K562 (cell line): ENCODE results near the gene PI16. TPM values are rescaled to one million over a fixed set of nuclear protein-coding genes. Genes with fewer than 3 reads are reported as not detected.

Experiments used
- ATAC-seq: fragments of 200-7000 bp; cut with Tn5 transposase; 3 replicates; pipeline ENCODE4 v1.9.1; 2020; ENCODE audit warnings: moderate library complexity
- BruUV-seq: library from RNA; stranded (reverse); fragments of 400-500 nt; replicated peaks from 2 replicates; lab custom pipeline; 2021; lab: Mats Ljungman, UMichigan
- CTCF ChIA-PET: fragments of 300-600 bp; formaldehyde crosslinking; extraction: SDS; loops from one replicate; lab custom pipeline; 2021; ENCODE audit warnings: low intra/inter-chr PET ratio; lab: Yijun Ruan, JAX
- POLR2A ChIA-PET: fragments of 300-600, 350-650 bp; sonication (Branson Sonifier 250); formaldehyde crosslinking; extraction: SDS; loops from one replicate; lab custom pipeline; 2021; ENCODE audit warnings: antibody characterized with exemption, inconsistent platforms; lab: Yijun Ruan, JAX
- DNase-seq, 4 experiments: peaks; one replicate each; pipeline versions ENCODE4 v3.0.0 to v3.0.0-alpha.2; 2011 to 2018; ENCODE audit warnings: low spot score in 3 of 4, mixed read lengths in 3 of 4; ENCODE audit errors: extremely low read depth in 1 of 4
- FAIRE-seq: peaks from 2 replicates; lab custom pipeline; 2011; peaks lifted over from hg19 to GRCh38; lab: Jason Lieb, UNC
- H2AFZ ChIP-seq: 2 replicates; pipeline ENCODE4 v1.6.0; 2011; ENCODE audit warnings: low read depth, low read length, control low read depth, inconsistent platforms
- H3K27ac ChIP-seq: fragments of 200-600 bp; 3 replicates; pipeline ENCODE4 v1.8.0; 2011; ENCODE audit warnings: low read depth, mild to moderate bottlenecking, control low read depth, inconsistent platforms, low read length, moderate library complexity, mixed read lengths; ENCODE audit errors: extremely low read depth
- H3K27me3 ChIP-seq, 2 experiments: fragments of 300-600 bp in 1 of 2; 2 replicates in 1 of 2; 3 replicates in 1 of 2; pipeline versions ENCODE4 v1.6.0 to v1.8.0; 2011; ENCODE audit warnings: inconsistent platforms in 2 of 2, low read length in 2 of 2, mild to moderate bottlenecking in 1 of 2, mixed read lengths in 1 of 2, moderate library complexity in 1 of 2; ENCODE audit not compliant: control insufficient read depth in 2 of 2, insufficient read depth in 2 of 2
- H3K36me3 ChIP-seq: fragments of 300-600 bp; 3 replicates; pipeline ENCODE4 v1.8.0; 2011; ENCODE audit warnings: mild to moderate bottlenecking, low read length, inconsistent platforms; ENCODE audit not compliant: control insufficient read depth, insufficient read depth
- H3K4me1 ChIP-seq, 2 experiments: fragments of 200-600 bp in 1 of 2; replicated peaks in 1 of 2; 2 replicates in 1 of 2; 3 replicates in 1 of 2; pipeline versions ENCODE4 v1.5.1 to v1.8.0; 2011; ENCODE audit warnings: inconsistent platforms in 2 of 2, low read length in 2 of 2, mild to moderate bottlenecking in 1 of 2, mixed read lengths in 1 of 2, moderate library complexity in 1 of 2; ENCODE audit not compliant: control insufficient read depth in 2 of 2, insufficient read depth in 2 of 2
- H3K4me2 ChIP-seq: 2 replicates; pipeline ENCODE4 v1.6.1; 2011; ENCODE audit warnings: low read length, control low read depth, inconsistent platforms, mixed read lengths; ENCODE audit not compliant: insufficient read depth
- H3K4me3 ChIP-seq: fragments of 200-600 bp; sonication (generic), shearing (Covaris generic); 2 replicates; pipeline ENCODE4 v1.5.1; 2016; ENCODE audit warnings: control low read depth, inconsistent platforms
- H3K79me2 ChIP-seq: fragments of 200-600 bp; 3 replicates; pipeline ENCODE4 v1.8.0; 2011; ENCODE audit warnings: low read length, inconsistent platforms; ENCODE audit not compliant: control insufficient read depth, insufficient read depth
- H3K9ac ChIP-seq, 2 experiments: 2 replicates each; pipeline versions ENCODE4 v1.6.0 to v1.6.1; 2011; ENCODE audit warnings: low read depth in 2 of 2, low read length in 2 of 2, control low read depth in 1 of 2, inconsistent platforms in 1 of 2, mild to moderate bottlenecking in 1 of 2, mixed read lengths in 1 of 2; ENCODE audit not compliant: insufficient read depth in 1 of 2
- H3K9me1 ChIP-seq: one replicate; pipeline ENCODE4 v1.6.0; 2011; ENCODE audit warnings: inconsistent platforms, mild to moderate bottlenecking, low read length, moderate library complexity; ENCODE audit not compliant: control insufficient read depth, insufficient read depth
- H3K9me3 ChIP-seq: replicated peaks from 2 replicates; pipeline ENCODE4 v1.5.1; 2011; ENCODE audit warnings: low read depth, low read length, inconsistent platforms; ENCODE audit not compliant: control insufficient read depth, insufficient read depth
- H4K20me1 ChIP-seq: replicated peaks from 2 replicates; pipeline ENCODE4 v1.6.1; 2011; ENCODE audit warnings: low read length, inconsistent platforms, mixed read lengths; ENCODE audit not compliant: control insufficient read depth, insufficient read depth
- ADNP ChIP-seq: fragments of 200-800 bp; sonication (Bioruptor generic); IDR thresholded peaks from 2 replicates; pipeline ENCODE4 v1.6.1; 2016; ENCODE audit warnings: missing genetic modification characterization, missing compliant biosample characterization
- DMBX1 ChIP-seq: fragments of 250-450 bp; sonication (Bioruptor Pico); IDR thresholded peaks from 2 replicates; pipeline ENCODE4 v1.8.0; 2022; ENCODE audit warnings: inconsistent platforms, mild to moderate bottlenecking, moderate library complexity, borderline replicate concordance
- FOXA1 ChIP-seq: fragments of 450-650 bp; IDR thresholded peaks from 2 replicates; pipeline ENCODE4 v1.6.1; 2016; ENCODE audit warnings: mild to moderate bottlenecking, borderline replicate concordance
- GABPA ChIP-seq: fragments of 200-800 bp; sonication (Bioruptor generic); conservative IDR thresholded peaks from 2 replicates; pipeline ENCODE4 v1.6.1; 2016; ENCODE audit warnings: low read depth, missing genetic modification characterization, missing compliant biosample characterization
- GATAD2B ChIP-seq: fragments of 450-650 bp; IDR thresholded peaks from 2 replicates; pipeline ENCODE4 v1.6.1; 2017; ENCODE audit warnings: mild to moderate bottlenecking, borderline replicate concordance
- KDM1A ChIP-seq, 2 experiments: fragments of 450-650 bp; IDR thresholded peaks; 2 replicates each; pipeline ENCODE4 v1.6.1; 2016; ENCODE audit warnings: mild to moderate bottlenecking in 2 of 2
- RBM25 ChIP-seq: fragments of 200-400 bp; formaldehyde crosslinking; IDR thresholded peaks from 2 replicates; pipeline ENCODE4 v1.6.1; 2018; ENCODE audit warnings: low read length, low read depth, moderate library complexity; ENCODE audit not compliant: severe bottlenecking
- TCF7 ChIP-seq: sonication (generic); IDR thresholded peaks from 2 replicates; pipeline ENCODE4 v1.6.1; 2016; ENCODE audit warnings: antibody characterized with exemption, borderline replicate concordance
- TEAD4 ChIP-seq, 2 experiments: sonication (generic) in 1 of 2; formaldehyde crosslinking in 1 of 2; IDR thresholded peaks; 2 replicates each; pipeline versions ENCODE4 v1.6.1 to v1.8.0; 2012 to 2022; ENCODE audit warnings: borderline replicate concordance in 1 of 2, inconsistent platforms in 1 of 2, low read length in 1 of 2, mild to moderate bottlenecking in 1 of 2, missing genetic modification reagents in 1 of 2
- ZNF23 ChIP-seq: fragments of 250-450 bp; sonication (Bioruptor Pico); IDR thresholded peaks from 2 replicates; pipeline ENCODE4 v1.4.0; 2020; ENCODE audit warnings: mild to moderate bottlenecking
- WGBS: fragments of 100-300 bp; shearing (Covaris generic); methylation state at CpG from one replicate; pipeline ENCODE4 v1.1.6; 2016; ENCODE audit warnings: low coverage, mixed read lengths; ENCODE audit not compliant: insufficient coverage; ENCODE audit errors: missing lambda C conversion rate; 5-methylcytosine and 5-hydroxymethylcytosine counted together
- in situ Hi-C: fragments of 300-500 bp; cut with MboI; formaldehyde crosslinking; loops from 4 replicates; pipeline ENCODE4 v1.15.0; 2018; ENCODE audit warnings: inconsistent platforms, mixed read lengths
- intact Hi-C: fragments of 100-400 bp; cut with micrococcal nuclease; formaldehyde crosslinking; loops from 2 replicates; pipeline ENCODE4 v1.14.2; 2022
- polyA plus RNA-seq, 8 experiments: library from polyadenylated mRNA; depleted of rRNA in 4 of 8; stranded (reverse) in 5 of 8; unstranded in 3 of 8; fragments of >200 nt; fragmentation: Nextera tagmentation in 2 of 8; fragmentation: Illumina TruSeq in 1 of 8; extraction: Ambion mirVana in 2 of 8; extraction: Trizol in 1 of 8; gene quantifications; 2 replicates each; pipeline versions ENCODE4 v1.2.1 to v1.2.3, GENCODE V29; 2011 to 2014; ENCODE audit warnings: inconsistent platforms in 1 of 8, missing spikeins in 1 of 8
- total RNA-seq, 7 experiments: library from RNA; depleted of rRNA in 6 of 7; stranded (reverse); fragments of >200 nt in 6 of 7; fragmentation: Illumina TruSeq in 2 of 7; extraction: Trizol in 2 of 7; gene quantifications; 2 replicates each; pipeline versions ENCODE4 v1.2.1 to v1.2.3, GENCODE V29; 2011 to 2021; ENCODE audit warnings: low replicate concordance in 1 of 7
- TF ChIP-seq, protein P1 (sequence below): fragments of 450-650 bp; formaldehyde crosslinking; IDR thresholded peaks from 2 replicates; pipeline ENCODE4 v1.4.0; 2022; ENCODE audit warnings: missing genetic modification characterization
- TF ChIP-seq, protein P2 (sequence below): fragments of 250-450 bp; sonication (Bioruptor Pico); IDR thresholded peaks from 2 replicates; pipeline ENCODE4 v1.8.0; 2022; ENCODE audit warnings: moderate library complexity, mild to moderate bottlenecking, inconsistent platforms
- TF ChIP-seq, protein P3 (sequence below), 2 experiments: IDR thresholded peaks in 1 of 2; conservative IDR thresholded peaks in 1 of 2; 2 replicates each; pipeline ENCODE4 v1.6.1; 2016; ENCODE audit warnings: low read depth in 2 of 2, mild to moderate bottlenecking in 1 of 2, missing compliant biosample characterization in 1 of 2, missing genetic modification characterization in 1 of 2, moderate library complexity in 1 of 2

The PI16 gene
- total and polyA plus RNA-seq, 9 of the 15 experiments (the other 6 are each of a cell fraction or from before 2014, with no cell fraction given) = 0.06 to 0.18 TPM; not detected in 7

DNA sequence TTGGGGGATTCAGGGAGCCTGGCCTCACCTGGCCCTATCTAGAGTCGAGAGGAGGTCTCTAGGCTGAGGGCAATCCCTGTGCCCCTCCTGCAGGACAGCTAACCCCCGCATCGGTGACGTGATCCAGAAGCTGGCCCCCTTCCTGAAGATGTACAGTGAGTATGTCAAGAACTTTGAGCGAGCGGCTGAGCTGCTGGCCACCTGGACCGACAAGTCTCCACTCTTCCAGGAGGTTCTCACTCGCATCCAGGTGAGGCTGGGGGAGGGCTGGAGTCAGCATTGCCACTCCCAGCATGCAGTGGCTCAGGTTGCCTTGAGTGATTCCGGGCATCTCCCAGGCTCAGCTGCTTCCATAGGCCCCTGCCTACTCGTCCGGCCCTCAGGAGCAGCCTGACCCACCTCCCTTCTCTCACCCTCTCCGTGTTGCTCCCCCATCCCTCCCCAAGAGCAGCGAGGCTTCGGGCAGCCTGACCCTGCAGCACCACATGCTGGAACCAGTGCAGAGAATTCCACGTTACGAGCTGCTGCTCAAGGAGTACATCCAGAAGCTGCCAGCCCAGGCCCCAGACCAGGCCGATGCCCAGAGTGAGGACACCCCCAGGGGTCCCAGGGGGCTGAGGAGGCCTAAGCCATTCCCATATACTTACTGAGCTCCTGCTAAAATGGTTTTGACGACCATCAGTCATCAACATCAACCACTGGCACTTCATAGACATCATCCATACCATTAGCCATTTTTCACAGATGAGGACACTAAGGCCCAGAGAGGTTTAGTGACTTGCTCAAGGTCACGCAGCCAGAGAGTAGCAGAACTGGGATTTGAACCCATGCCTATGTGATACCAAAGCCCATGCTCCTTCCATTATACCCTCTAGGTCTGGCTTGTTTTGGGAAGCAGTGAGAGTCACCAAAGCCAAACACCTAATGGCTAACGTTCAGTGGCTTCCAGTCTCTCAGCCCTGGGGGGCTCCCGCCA is 59.3 kb downstream of the PI16 start:
- FAIRE-seq = no peak
- CTCF ChIA-PET = interaction anchor here (0.8 kb wide), 1 partner anchor 248 kb away, joined by 3 read pairs; no protein-coding TSS in a partner anchor
- Histone ChIP-seq H3K4me2 (no peak overlapping the region), H3K4me3 (no peak overlapping the region), H3K79me2 (no peaks in the 10 kb centered on the region), H3K4me1 (peaks cover 9 to 12% of the 10 kb centered on the region in 2 experiments), H3K36me3 (no peaks in the 10 kb centered on the region), H2AFZ (no peak overlapping the region), H3K27ac (no peak overlapping the region), H3K27me3 (peaks cover 8 to 20% of the 10 kb centered on the region in 2 experiments; a peak in 4 of 5 replicates), H3K9ac (peak overlapping the region in 1 of 2 experiments; percentile 46; a peak in 2 of 4 replicates), H3K9me1 (peaks cover 3% of the 10 kb centered on the region), H4K20me1 (peaks cover 4% of the 10 kb centered on the region; the same call in 1 of the 2 replicates), H3K9me3 (no peaks in the 10 kb centered on the region)
- POLR2A ChIA-PET = interaction anchor here (1.0 to 1.2 kb wide), 2 partner anchors 8 to 12 kb away, joined by 3 to 8 read pairs; partner anchors contain the start of gene FGD2
- in situ Hi-C loops (loop anchor here (25.0 kb wide), 1 partner anchor 1473 kb away; no protein-coding TSS in a partner anchor), intact Hi-C loops (loop anchor here (10.0 kb wide), 1 partner anchor 99 kb away; no protein-coding TSS in a partner anchor)
- ATAC-seq = no peak
- WGBS = 28% methylated on average over 21 of the region's 21 CpGs
- no TSS peak for BruUV-seq
- no peak for DNase-seq
- TF ChIP-seq DMBX1 (CRISPR knock-in tag) (no peak), TEAD4 (IDR thresholded peaks at IDR 0.05; ENCODE audit: low read length) (no peak), TEAD4 (CRISPR knock-in tag; IDR thresholded peaks at IDR 0.05; ENCODE audit: borderline replicate concordance) (no peak), RBM25 (peak; percentile 51), GABPA (tag) (no peak), FOXA1 (no peak), GATAD2B (no peak), KDM1A (IDR thresholded peaks at IDR 0.05) (peak in 1 of 2 experiments; percentile 32; a peak in 2 of 4 replicates), ADNP (tag) (0 out of 2 replicates have a peak, but pooled peaks have one; percentile 21), ZNF23 (CRISPR knock-in tag) (no peak), TCF7 (no peak)
- TF ChIP-seq, protein P1, sequence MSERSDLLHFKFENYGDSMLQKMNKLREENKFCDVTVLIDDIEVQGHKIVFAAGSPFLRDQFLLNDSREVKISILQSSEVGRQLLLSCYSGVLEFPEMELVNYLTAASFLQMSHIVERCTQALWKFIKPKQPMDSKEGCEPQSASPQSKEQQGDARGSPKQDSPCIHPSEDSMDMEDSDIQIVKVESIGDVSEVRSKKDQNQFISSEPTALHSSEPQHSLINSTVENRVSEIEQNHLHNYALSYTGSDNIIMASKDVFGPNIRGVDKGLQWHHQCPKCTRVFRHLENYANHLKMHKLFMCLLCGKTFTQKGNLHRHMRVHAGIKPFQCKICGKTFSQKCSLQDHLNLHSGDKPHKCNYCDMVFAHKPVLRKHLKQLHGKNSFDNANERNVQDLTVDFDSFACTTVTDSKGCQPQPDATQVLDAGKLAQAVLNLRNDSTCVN (CRISPR knock-in tag) = no peak
- TF ChIP-seq, protein P2, sequence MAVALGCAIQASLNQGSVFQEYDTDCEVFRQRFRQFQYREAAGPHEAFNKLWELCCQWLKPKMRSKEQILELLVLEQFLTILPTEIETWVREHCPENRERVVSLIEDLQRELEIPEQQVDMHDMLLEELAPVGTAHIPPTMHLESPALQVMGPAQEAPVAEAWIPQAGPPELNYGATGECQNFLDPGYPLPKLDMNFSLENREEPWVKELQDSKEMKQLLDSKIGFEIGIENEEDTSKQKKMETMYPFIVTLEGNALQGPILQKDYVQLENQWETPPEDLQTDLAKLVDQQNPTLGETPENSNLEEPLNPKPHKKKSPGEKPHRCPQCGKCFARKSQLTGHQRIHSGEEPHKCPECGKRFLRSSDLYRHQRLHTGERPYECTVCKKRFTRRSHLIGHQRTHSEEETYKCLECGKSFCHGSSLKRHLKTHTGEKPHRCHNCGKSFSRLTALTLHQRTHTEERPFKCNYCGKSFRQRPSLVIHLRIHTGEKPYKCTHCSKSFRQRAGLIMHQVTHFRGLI (CRISPR knock-in tag) = no peak
- TF ChIP-seq, protein P3, sequence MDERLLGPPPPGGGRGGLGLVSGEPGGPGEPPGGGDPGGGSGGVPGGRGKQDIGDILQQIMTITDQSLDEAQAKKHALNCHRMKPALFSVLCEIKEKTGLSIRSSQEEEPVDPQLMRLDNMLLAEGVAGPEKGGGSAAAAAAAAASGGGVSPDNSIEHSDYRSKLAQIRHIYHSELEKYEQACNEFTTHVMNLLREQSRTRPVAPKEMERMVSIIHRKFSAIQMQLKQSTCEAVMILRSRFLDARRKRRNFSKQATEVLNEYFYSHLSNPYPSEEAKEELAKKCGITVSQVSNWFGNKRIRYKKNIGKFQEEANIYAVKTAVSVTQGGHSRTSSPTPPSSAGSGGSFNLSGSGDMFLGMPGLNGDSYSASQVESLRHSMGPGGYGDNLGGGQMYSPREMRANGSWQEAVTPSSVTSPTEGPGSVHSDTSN (CRISPR knock-in tag; IDR thresholded peaks at IDR 0.05; ENCODE audit: low read depth) = no peak
- TF ChIP-seq, protein P3 (tag; conservative IDR thresholded peaks at IDR 0.05; ENCODE audit: low read depth) = no peak
